CD4-positive, CD25-positive, alpha-beta regulatory T cell (primary cell): ENCODE data around the gene FAAP100. TPM values are rescaled to one million over a fixed set of nuclear protein-coding genes. Genes with fewer than 3 reads are reported as not detected.

Source experiments
- ATAC-seq, 2 donors: fragments of 150-1000 bp; cut with Tn5 transposase; one replicate each; pipeline ENCODE4 v1.10.0; 2021; ENCODE audit warnings: low read depth in 2 of 2, moderate number of reproducible peaks in 2 of 2, moderate library complexity in 1 of 2
- DNase-seq, 3 donors: peaks; one replicate each; pipeline versions ENCODE4 v3.0.0 to v3.0.0-alpha.2; 2012 to 2022; ENCODE audit warnings: mixed read lengths in 1 of 3
- H3K27ac ChIP-seq: one replicate; pipeline ENCODE4 v1.7.0; 2013; ENCODE audit warnings: mild to moderate bottlenecking, low read length; ENCODE audit not compliant: insufficient read depth, poor library complexity, severe bottlenecking
- H3K27me3 ChIP-seq: one replicate; pipeline ENCODE4 v1.7.0; 2013; ENCODE audit warnings: low read length; ENCODE audit not compliant: control insufficient read depth, insufficient read depth
- H3K36me3 ChIP-seq: one replicate; pipeline ENCODE4 v1.7.0; 2013; ENCODE audit warnings: mild to moderate bottlenecking, low read length, moderate library complexity; ENCODE audit not compliant: control insufficient read depth, insufficient read depth
- H3K4me1 ChIP-seq: 2 replicates; pipeline ENCODE4 v1.7.0; 2013; ENCODE audit warnings: mild to moderate bottlenecking, low read length; ENCODE audit not compliant: insufficient read depth, control insufficient read depth, poor library complexity, severe bottlenecking
- H3K4me3 ChIP-seq: one replicate; pipeline ENCODE4 v1.7.0; 2013; ENCODE audit warnings: low read depth, mild to moderate bottlenecking, low read length, moderate library complexity
- H3K9me3 ChIP-seq, 2 experiments: 1 replicate in 1 of 2; 2 replicates in 1 of 2; pipeline ENCODE4 v1.7.0; 2013; ENCODE audit warnings: low read length in 2 of 2, mild to moderate bottlenecking in 1 of 2, moderate library complexity in 1 of 2; ENCODE audit not compliant: control insufficient read depth in 2 of 2
- H3K27ac Mint-ChIP-seq, 3 donors: one replicate each; pipeline ENCODE4 v1.8.0; 2020 to 2022; ENCODE audit warnings: mild to moderate bottlenecking in 3 of 3, mixed read lengths in 3 of 3, moderate library complexity in 2 of 3
- H3K27me3 Mint-ChIP-seq: one replicate; pipeline ENCODE4 v1.8.0; 2022; ENCODE audit warnings: mild to moderate bottlenecking, mixed read lengths
- H3K36me3 Mint-ChIP-seq: one replicate; pipeline ENCODE4 v1.8.0; 2020; ENCODE audit warnings: mixed read lengths
- H3K4me1 Mint-ChIP-seq, 4 donors: one replicate each; pipeline ENCODE4 v1.8.0; 2020 to 2022; ENCODE audit warnings: mixed read lengths in 4 of 4, mild to moderate bottlenecking in 1 of 4
- H3K4me3 Mint-ChIP-seq, 4 donors: one replicate each; pipeline ENCODE4 v1.8.0; 2020 to 2022; ENCODE audit warnings: mild to moderate bottlenecking in 4 of 4, mixed read lengths in 4 of 4, moderate library complexity in 3 of 4
- H3K9me3 Mint-ChIP-seq, 7 donors: one replicate each; pipeline ENCODE4 v1.8.0; 2020 to 2022; ENCODE audit warnings: mixed read lengths in 7 of 7, mild to moderate bottlenecking in 3 of 7, moderate library complexity in 2 of 7
- polyA plus RNA-seq, 4 donors: library from polyadenylated mRNA; unstranded; fragments of 300-500 nt; fragmentation: Illumina TruSeq; gene quantifications; one replicate each; pipeline ENCODE4 v1.2.3, GENCODE V29; 2021
- total RNA-seq: library from RNA; stranded (reverse); gene quantifications from one replicate; pipeline ENCODE4 v1.2.3, GENCODE V29; 2022

FAAP100 gene
- total and polyA plus RNA-seq, 5 donors from 2014 or later: 8.2 to 28.1 (median 11.5) TPM

DNA sequence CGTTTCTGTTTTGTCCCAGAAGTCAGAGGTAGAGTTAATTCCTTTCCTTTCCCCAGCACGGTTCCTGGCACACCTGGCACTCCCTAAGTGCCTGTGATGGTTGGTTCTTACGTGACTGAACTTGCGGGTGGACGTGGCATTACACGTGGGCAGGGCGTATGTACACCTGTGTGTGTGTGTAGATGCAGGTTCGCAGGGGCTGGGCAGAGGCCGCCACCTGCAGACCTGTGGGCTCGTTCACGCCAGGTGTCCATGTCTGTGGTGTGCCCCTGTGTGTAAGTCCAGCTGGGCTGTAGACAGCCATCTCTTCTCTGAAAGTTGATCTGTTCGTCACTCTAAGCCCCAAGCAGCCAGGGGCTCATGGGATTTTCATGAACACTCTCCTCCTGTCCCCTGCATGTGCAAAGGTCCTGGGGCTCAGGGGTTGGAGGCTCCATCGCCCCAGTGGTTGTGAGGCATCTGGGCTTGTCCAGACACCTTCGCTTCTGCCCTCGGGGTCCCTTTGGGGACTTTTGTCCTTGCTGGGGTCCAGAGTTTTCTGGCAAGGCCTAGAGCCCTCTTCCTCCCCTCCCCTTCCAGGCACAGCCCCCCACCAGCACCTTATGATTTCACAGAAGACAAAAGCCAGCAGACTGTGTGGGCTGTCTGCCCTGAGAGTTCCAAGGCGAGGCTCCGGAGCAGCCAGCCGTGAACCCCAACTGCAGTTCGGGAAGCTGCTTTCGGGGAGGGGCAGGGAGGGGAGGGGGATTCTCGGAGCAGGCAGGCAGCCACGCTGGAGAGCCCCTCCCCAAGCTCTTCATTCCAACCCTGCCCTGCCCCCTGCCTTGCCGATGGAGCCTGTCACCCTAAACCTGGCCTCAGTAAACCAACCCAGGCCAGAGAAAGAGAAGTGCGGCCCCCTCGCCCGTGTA lies 29.4 kb downstream of the FAAP100 start:
- H3K9me3 ChIP-seq: no peaks in the 10 kb centered on the region
- H3K9me3 Mint-ChIP-seq: no peaks in the 10 kb centered on the region
- peak overlapping the region in 1 of 4 donors; percentile 54 for H3K4me3 Mint-ChIP-seq
- no peaks in the 10 kb centered on the region for H3K36me3 Mint-ChIP-seq
- no peak for DNase-seq
- no peak for ATAC-seq
- no peak overlapping the region for H3K4me3 ChIP-seq
- no peak overlapping the region for H3K27ac ChIP-seq
- H3K36me3 ChIP-seq: no peaks in the 10 kb centered on the region
- H3K4me1 ChIP-seq: peaks cover 22% of the 10 kb centered on the region
- H3K27ac Mint-ChIP-seq: peak overlapping the region in 1 of 3 donors; percentile 36
- H3K27me3 Mint-ChIP-seq: peaks cover 14% of the 10 kb centered on the region
- peaks cover 0 to 13% (median 9%) of the 10 kb centered on the region in 4 donors for H3K4me1 Mint-ChIP-seq
- no peaks in the 10 kb centered on the region for H3K27me3 ChIP-seq

DNA sequence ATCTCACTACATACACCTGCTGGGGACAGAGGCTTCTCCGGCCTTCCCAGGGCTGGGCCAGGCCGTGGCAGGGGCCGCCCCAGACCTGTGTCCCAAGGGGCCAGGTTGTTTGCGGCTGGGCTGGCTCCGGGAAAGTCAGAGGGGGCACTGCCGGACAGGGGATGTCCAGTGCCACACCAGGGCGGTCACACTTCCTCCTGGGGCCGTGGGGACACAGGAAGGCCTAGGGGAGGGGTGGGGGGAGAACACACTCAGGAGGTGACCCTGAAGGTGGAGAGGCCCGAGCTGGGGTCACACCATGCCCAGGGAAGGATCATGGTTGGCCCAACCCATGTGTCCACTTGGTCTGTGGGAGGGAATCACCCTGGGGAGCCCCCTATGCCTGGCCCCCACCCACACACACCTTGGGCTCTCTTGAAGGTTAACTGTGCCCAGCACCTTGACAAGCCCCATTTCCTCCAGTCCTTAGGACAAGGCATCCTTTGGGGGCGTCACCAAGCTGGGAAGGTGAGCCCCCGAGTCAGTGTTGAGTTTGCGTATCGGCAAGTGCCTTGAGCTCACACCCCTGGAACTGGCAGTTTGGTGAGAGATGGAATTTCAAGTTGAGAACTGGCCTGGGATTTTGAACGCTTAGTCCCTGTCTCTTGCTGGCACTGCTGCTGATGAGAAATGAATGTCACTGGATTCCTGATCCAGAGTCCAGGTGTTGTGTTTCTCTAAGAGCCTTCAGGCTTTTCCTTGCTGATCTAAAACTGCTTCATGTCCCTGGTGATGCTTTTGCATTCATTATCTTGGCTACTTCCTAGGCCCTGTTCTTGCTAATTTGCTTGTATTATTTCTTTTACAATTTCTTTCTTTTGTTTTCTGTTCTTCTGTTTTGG lies 31.9 kb downstream of the FAAP100 start:
- Mint-ChIP-seq H3K27me3 (peaks cover 14% of the 10 kb centered on the region), H3K36me3 (no peaks in the 10 kb centered on the region), H3K9me3 (no peaks in the 10 kb centered on the region), H3K27ac (no peak overlapping the region), H3K4me3 (peak overlapping the region in 3 of 4 donors; percentile 53 to 88 (median 60)), H3K4me1 (peaks cover 0 to 27% (median 10%) of the 10 kb centered on the region in 4 donors)
- no peak overlapping the region for H3K27ac ChIP-seq
- no peak overlapping the region for H3K4me3 ChIP-seq
- no peaks in the 10 kb centered on the region for H3K27me3 ChIP-seq
- ATAC-seq (no peak), DNase-seq (no peak)
- no peaks in the 10 kb centered on the region for H3K9me3 ChIP-seq
- no peaks in the 10 kb centered on the region for H3K36me3 ChIP-seq
- peaks cover 44% of the 10 kb centered on the region for H3K4me1 ChIP-seq

DNA sequence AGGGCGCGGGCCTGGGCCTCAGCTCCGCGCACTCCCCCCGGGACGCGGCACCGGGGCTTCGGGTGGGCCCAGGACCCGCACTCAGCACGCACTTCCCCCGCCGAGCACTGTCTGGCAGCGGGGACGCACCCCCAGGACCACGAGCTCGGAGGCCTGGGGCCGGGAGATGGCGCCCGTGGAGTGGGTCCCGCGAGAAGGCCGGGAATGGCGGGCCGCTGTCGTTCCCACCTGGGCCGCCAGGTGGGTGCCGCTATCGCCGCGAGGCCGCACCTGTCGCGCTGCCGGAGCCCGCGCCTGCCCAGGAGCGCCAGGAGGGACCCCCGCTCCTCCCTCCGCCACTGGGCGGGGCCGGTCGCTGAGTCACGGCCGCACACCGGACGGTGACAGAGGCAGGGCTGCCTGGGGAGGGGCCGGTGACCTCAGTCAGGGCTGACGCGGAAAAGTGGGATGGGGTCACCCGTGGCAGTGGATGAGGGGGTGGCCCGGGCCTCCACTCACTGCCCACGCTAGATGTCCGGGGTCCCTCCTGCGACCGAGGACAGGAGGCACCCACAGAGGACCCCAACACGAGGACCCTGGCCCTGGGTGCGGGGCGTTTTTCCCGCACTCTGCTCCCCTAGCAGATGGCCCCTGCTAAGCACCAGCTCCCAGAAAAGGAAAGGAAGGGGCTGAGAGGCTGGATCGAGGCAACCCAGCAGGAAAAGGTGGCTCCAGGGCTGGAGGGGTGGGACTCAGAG lies 32.7 kb downstream of the FAAP100 start:
- peak; percentile 44 to 57 for ATAC-seq
- Mint-ChIP-seq H3K4me3 (no peak overlapping the region), H3K36me3 (no peaks in the 10 kb centered on the region), H3K4me1 (peaks cover 0 to 30% (median 10%) of the 10 kb centered on the region in 4 donors), H3K27ac (no peak overlapping the region), H3K9me3 (no peaks in the 10 kb centered on the region), H3K27me3 (peaks cover 9% of the 10 kb centered on the region)
- Histone ChIP-seq H3K9me3 (no peaks in the 10 kb centered on the region), H3K36me3 (no peaks in the 10 kb centered on the region), H3K27ac (no peak overlapping the region), H3K4me1 (peaks cover 47% of the 10 kb centered on the region), H3K27me3 (no peaks in the 10 kb centered on the region), H3K4me3 (no peak overlapping the region)
- peak; percentile 61 to 71 (median 70) for DNase-seq

DNA sequence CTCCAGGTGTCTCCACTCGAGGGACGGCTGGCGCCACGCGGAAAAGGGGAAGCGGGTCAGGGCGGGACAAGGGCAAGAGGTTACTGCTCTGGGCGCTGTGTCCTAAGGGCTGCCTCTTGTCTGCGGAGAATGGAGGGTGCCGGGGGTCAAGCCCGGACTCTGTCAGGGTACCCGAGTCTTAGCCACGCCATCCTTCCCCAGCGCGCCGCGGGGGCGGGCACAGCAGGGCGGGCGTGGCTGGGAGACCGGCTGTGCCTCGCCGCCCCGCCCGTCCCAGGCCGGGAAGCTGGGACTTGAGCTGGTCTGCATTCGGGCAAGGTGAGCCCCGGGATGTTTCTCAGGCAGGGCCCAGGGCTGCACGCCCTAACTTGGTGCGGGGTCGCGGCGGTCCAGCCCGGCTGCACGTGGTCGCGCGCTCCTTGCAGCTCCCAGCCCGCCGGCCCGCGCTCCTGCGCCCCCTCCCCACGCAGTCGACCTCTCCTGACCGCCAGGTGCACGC lies 33.3 kb downstream of the FAAP100 start:
- H3K4me3 ChIP-seq: no peak overlapping the region
- no peaks in the 10 kb centered on the region for H3K9me3 Mint-ChIP-seq
- H3K36me3 ChIP-seq: no peaks in the 10 kb centered on the region
- no peak for ATAC-seq
- no peak overlapping the region for H3K27ac ChIP-seq
- H3K27me3 ChIP-seq: no peaks in the 10 kb centered on the region
- DNase-seq: no peak
- peaks cover 0 to 30% (median 10%) of the 10 kb centered on the region in 4 donors for H3K4me1 Mint-ChIP-seq
- H3K9me3 ChIP-seq: no peaks in the 10 kb centered on the region
- peaks cover 49% of the 10 kb centered on the region for H3K4me1 ChIP-seq
- H3K4me3 Mint-ChIP-seq: peak overlapping the region in 3 of 4 donors; percentile 70 to 90 (median 88)
- peaks cover 9% of the 10 kb centered on the region for H3K27me3 Mint-ChIP-seq
- H3K36me3 Mint-ChIP-seq: no peaks in the 10 kb centered on the region
- no peak overlapping the region for H3K27ac Mint-ChIP-seq

DNA sequence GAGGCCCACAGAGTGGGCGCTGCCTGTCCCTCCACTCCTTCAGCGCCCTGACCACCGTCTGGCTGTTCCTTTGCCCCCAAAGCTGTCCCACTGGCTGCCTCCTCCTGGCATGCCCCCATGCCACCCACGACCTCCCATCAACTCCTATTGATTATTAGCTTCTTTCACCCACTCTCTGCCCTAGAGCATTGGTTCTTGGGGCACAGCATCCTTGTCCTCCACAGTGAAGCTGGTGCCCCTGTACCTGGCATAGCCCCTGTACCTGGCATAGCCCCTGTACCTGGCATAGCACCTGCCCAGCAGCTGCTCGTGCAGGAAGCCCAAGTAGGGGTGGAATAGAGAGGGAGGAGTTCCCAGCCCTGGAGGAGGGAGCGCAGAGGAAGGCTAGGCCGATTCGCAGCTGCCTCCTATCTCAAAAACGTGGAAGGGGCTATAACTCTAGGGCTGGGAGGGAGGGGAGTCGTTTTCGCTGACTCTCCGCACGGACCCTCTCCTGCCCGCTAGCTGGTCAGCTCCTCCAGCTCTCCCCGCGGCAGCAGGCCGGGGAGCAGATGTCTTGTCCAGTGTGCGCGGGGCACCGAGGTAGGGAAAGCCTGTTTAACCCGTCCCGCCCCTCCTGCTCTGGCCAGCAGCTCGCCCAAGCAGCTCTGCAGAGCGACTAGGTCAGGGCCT lies 33.9 kb downstream of the FAAP100 start:
- peaks cover 55% of the 10 kb centered on the region for H3K4me1 ChIP-seq
- ATAC-seq (no peak), DNase-seq (no peak)
- H3K36me3 ChIP-seq: no peaks in the 10 kb centered on the region
- no peaks in the 10 kb centered on the region for H3K27me3 ChIP-seq
- Mint-ChIP-seq H3K4me1 (peaks cover 0 to 30% (median 10%) of the 10 kb centered on the region in 4 donors), H3K27me3 (peaks cover 9% of the 10 kb centered on the region), H3K4me3 (peak overlapping the region; percentile 70 to 90 (median 84)), H3K36me3 (no peaks in the 10 kb centered on the region), H3K27ac (peak overlapping the region in 2 of 3 donors; percentile 76 to 86), H3K9me3 (no peaks in the 10 kb centered on the region)
- H3K9me3 ChIP-seq: no peaks in the 10 kb centered on the region
- no peak overlapping the region for H3K4me3 ChIP-seq
- H3K27ac ChIP-seq: no peak overlapping the region

DNA sequence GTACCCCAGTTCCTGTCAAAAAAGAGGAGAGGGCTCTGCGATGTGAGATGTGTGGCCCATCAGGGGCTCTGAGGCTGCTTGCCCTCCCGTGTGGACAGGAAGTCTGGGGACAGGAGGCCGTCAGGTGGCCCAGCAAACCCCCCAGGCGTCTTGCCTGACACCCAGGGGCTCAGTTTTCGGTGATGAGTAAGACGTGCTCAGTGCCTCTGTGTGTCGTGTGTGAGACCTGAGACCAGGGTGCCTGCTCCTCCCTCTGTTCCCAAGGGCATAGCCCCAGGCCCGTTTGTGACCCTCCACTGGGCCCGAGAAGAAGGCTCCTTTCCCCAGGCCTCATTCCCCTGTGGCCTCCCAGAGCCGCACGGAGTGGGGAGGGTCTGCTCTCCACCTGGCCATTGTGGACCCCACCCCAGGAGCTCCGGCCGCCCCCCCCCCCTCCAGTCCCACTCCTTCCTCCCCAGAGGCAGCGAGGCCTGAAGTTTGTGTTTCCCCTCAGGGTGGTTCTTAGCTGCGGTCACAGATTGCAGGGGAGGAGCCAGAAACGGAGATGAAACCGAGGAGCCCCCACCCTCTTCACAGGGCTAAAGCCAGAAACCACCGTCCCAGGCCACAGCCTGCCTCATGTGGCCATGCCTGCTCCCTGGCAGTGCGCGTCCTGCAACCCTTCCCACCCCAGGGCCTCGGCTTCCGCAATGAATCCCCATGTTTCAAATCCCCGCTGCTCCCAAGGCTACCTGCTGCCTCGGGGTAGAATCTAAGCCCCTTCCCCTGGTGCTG lies 34.6 kb downstream of the FAAP100 start:
- peak overlapping the region; percentile 70 to 90 (median 84) for H3K4me3 Mint-ChIP-seq
- no peaks in the 10 kb centered on the region for H3K9me3 Mint-ChIP-seq
- Histone ChIP-seq H3K27me3 (no peaks in the 10 kb centered on the region), H3K9me3 (no peaks in the 10 kb centered on the region), H3K4me1 (peaks cover 56% of the 10 kb centered on the region), H3K27ac (no peak overlapping the region), H3K4me3 (no peak overlapping the region), H3K36me3 (no peaks in the 10 kb centered on the region)
- H3K4me1 Mint-ChIP-seq: peaks cover 0 to 30% (median 10%) of the 10 kb centered on the region in 4 donors
- ATAC-seq (no peak), DNase-seq (no peak)
- H3K27ac Mint-ChIP-seq: peak overlapping the region in 1 of 3 donors; percentile 76
- peaks cover 9% of the 10 kb centered on the region for H3K27me3 Mint-ChIP-seq
- H3K36me3 Mint-ChIP-seq: no peaks in the 10 kb centered on the region
